ENCODE results near the gene PRKAG1. TPM values are rescaled to one million over a fixed set of nuclear protein-coding genes. Genes with fewer than 3 reads are reported as not detected.

PRKAG1 gene
- total RNA-seq, 1 experiment from 2014 or later = 51.1 TPM

GRCh38 chr12:49028666-49029275 is 10.2 kb upstream of the PRKAG1 start:
- DNase-seq = peak; percentile 28
- Histone ChIP-seq H3K4me3 (ENCODE audit: insufficient read depth, low read depth, low read length) (no peak overlapping the region), H3K27me3 (ENCODE audit: control insufficient read depth, insufficient read depth, low read length) (no peaks in the 10 kb centered on the region), H3K36me3 (replicated peaks; ENCODE audit: control insufficient read depth, insufficient read depth, low read length) (peaks cover 71% of the 10 kb centered on the region)

GRCh38 chr12:49027846-49028555 is 9.4 kb upstream of the PRKAG1 start:
- Histone ChIP-seq H3K4me3 (ENCODE audit: insufficient read depth, low read depth, low read length) (no peak overlapping the region), H3K36me3 (replicated peaks; ENCODE audit: control insufficient read depth, insufficient read depth, low read length) (peaks cover 70% of the 10 kb centered on the region), H3K27me3 (ENCODE audit: control insufficient read depth, insufficient read depth, low read length) (no peaks in the 10 kb centered on the region)
- DNase-seq = peak; percentile 30

GRCh38 chr12:49026678-49027480 is 8.3 kb upstream of the PRKAG1 start:
- Histone ChIP-seq H3K27me3 (ENCODE audit: control insufficient read depth, insufficient read depth, low read length) (no peaks in the 10 kb centered on the region), H3K36me3 (replicated peaks; ENCODE audit: control insufficient read depth, insufficient read depth, low read length) (peaks cover 66% of the 10 kb centered on the region), H3K4me3 (ENCODE audit: insufficient read depth, low read depth, low read length) (no peak overlapping the region)
- peak; percentile 48 for DNase-seq

- H3K36me3 ChIP-seq (replicated peaks; ENCODE audit: control insufficient read depth, insufficient read depth, low read length) = peaks cover 64% of the 10 kb centered on the region
- no peak overlapping the region for H3K4me3 ChIP-seq (ENCODE audit: insufficient read depth, low read depth, low read length)
- H3K27me3 ChIP-seq (ENCODE audit: control insufficient read depth, insufficient read depth, low read length) = no peaks in the 10 kb centered on the region
- peak; percentile 30 for DNase-seq
Measured at GRCh38 chr12:49026101-49026500, 7.5 kb upstream of the PRKAG1 start.

GRCh38 chr12:49025463-49025862 is 6.9 kb upstream of the PRKAG1 start:
- Histone ChIP-seq H3K36me3 (replicated peaks; ENCODE audit: control insufficient read depth, insufficient read depth, low read length) (peaks cover 61% of the 10 kb centered on the region), H3K4me3 (ENCODE audit: insufficient read depth, low read depth, low read length) (no peak overlapping the region), H3K27me3 (ENCODE audit: control insufficient read depth, insufficient read depth, low read length) (no peaks in the 10 kb centered on the region)
- DNase-seq = no peak

- DNase-seq = peak; percentile 17
- Histone ChIP-seq H3K36me3 (replicated peaks; ENCODE audit: control insufficient read depth, insufficient read depth, low read length) (peaks cover 57% of the 10 kb centered on the region), H3K27me3 (ENCODE audit: control insufficient read depth, insufficient read depth, low read length) (no peaks in the 10 kb centered on the region), H3K4me3 (ENCODE audit: insufficient read depth, low read depth, low read length) (no peak overlapping the region)
Measured at GRCh38 chr12:49024543-49024942, 6.0 kb upstream of the PRKAG1 start.

GRCh38 chr12:49023812-49024211 is 5.2 kb upstream of the PRKAG1 start:
- H3K36me3 ChIP-seq (replicated peaks; ENCODE audit: control insufficient read depth, insufficient read depth, low read length) = peaks cover 54% of the 10 kb centered on the region
- no peak overlapping the region for H3K4me3 ChIP-seq (ENCODE audit: insufficient read depth, low read depth, low read length)
- DNase-seq = no peak
- no peaks in the 10 kb centered on the region for H3K27me3 ChIP-seq (ENCODE audit: control insufficient read depth, insufficient read depth, low read length)

- H3K27me3 ChIP-seq (ENCODE audit: control insufficient read depth, insufficient read depth, low read length) = no peaks in the 10 kb centered on the region
- DNase-seq = peak; percentile 29
- peaks cover 43% of the 10 kb centered on the region for H3K36me3 ChIP-seq (replicated peaks; ENCODE audit: control insufficient read depth, insufficient read depth, low read length)
- no peak overlapping the region for H3K4me3 ChIP-seq (ENCODE audit: insufficient read depth, low read depth, low read length)
Measured at GRCh38 chr12:49022558-49023178, 4.1 kb upstream of the PRKAG1 start.

GRCh38 chr12:49021292-49021915 is 2.8 kb upstream of the PRKAG1 start:
- Histone ChIP-seq H3K27me3 (ENCODE audit: control insufficient read depth, insufficient read depth, low read length) (no peaks in the 10 kb centered on the region), H3K4me3 (ENCODE audit: insufficient read depth, low read depth, low read length) (no peak overlapping the region), H3K36me3 (replicated peaks; ENCODE audit: control insufficient read depth, insufficient read depth, low read length) (peaks cover 37% of the 10 kb centered on the region)
- DNase-seq = peak; percentile 58

GRCh38 chr12:49020441-49020840 is 1.9 kb upstream of the PRKAG1 start:
- H3K27me3 ChIP-seq (ENCODE audit: control insufficient read depth, insufficient read depth, low read length) = no peaks in the 10 kb centered on the region
- peaks cover 31% of the 10 kb centered on the region for H3K36me3 ChIP-seq (replicated peaks; ENCODE audit: control insufficient read depth, insufficient read depth, low read length)
- no peak overlapping the region for H3K4me3 ChIP-seq (ENCODE audit: insufficient read depth, low read depth, low read length)
- DNase-seq = peak; percentile 69

- Histone ChIP-seq H3K36me3 (replicated peaks; ENCODE audit: control insufficient read depth, insufficient read depth, low read length) (peaks cover 23% of the 10 kb centered on the region), H3K27me3 (ENCODE audit: control insufficient read depth, insufficient read depth, low read length) (no peaks in the 10 kb centered on the region), H3K4me3 (ENCODE audit: insufficient read depth, low read depth, low read length) (no peak overlapping the region)
- peak; percentile 91 for DNase-seq
Measured at GRCh38 chr12:49019443-49020324, 1.1 kb upstream of the PRKAG1 start.

- Histone ChIP-seq H3K36me3 (replicated peaks; ENCODE audit: control insufficient read depth, insufficient read depth, low read length) (peaks cover 17% of the 10 kb centered on the region), H3K27me3 (ENCODE audit: control insufficient read depth, insufficient read depth, low read length) (no peaks in the 10 kb centered on the region), H3K4me3 (ENCODE audit: insufficient read depth, low read depth, low read length) (peak overlapping the region; percentile 75)
- DNase-seq = no peak
Measured at GRCh38 chr12:49019120-49019430, 499 bp upstream of the PRKAG1 start.

GRCh38 chr12:49017891-49018260 is 700 bp downstream of the PRKAG1 start:
- Histone ChIP-seq H3K36me3 (replicated peaks; ENCODE audit: control insufficient read depth, insufficient read depth, low read length) (peaks cover 10% of the 10 kb centered on the region), H3K27me3 (ENCODE audit: control insufficient read depth, insufficient read depth, low read length) (no peaks in the 10 kb centered on the region), H3K4me3 (ENCODE audit: insufficient read depth, low read depth, low read length) (peak overlapping the region; percentile 75)
- no peak for DNase-seq
